ENCODE results near the gene APH1B. TPM values are rescaled to one million over a fixed set of nuclear protein-coding genes. Genes with fewer than 3 reads are reported as not detected.

APH1B gene
- total RNA-seq, 2 donors from 2014 or later = 4.8 to 6.9 TPM

DNA sequence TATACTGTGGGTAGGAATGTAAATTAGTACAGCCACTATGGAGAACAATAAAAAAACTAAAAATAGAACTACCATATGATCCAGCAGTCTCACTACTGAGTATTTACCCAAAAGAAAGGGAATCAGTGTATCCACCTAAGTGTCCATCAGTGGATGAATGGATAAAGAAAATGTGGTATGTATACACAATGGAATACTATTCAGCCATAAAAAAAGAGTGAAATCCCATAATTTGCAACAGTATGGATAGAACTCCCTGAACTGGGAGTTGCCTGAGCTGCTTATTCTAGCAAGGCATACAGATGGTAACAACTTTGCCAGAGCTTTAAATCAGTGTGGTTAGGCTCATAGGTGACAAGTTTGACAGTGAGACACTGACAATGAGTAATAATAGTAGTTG is 16.1 kb upstream of the APH1B start:
- Histone ChIP-seq H3K4me1 (no peaks in the 10 kb centered on the region), H3K4me3 (no peak overlapping the region), H3K27ac (no peak overlapping the region), H3K9me3 (no peaks in the 10 kb centered on the region), H3K27me3 (no peaks in the 10 kb centered on the region), H3K36me3 (peaks cover 24% of the 10 kb centered on the region)
- no peak for DNase-seq (ENCODE audit: low spot score)
- no peak for TF ChIP-seq CTCF (IDR thresholded peaks at IDR 0.05)

- H3K4me3 ChIP-seq = no peak overlapping the region
- peaks cover 18% of the 10 kb centered on the region for H3K36me3 ChIP-seq
- no peak for DNase-seq (ENCODE audit: low spot score)
- H3K9me3 ChIP-seq = no peaks in the 10 kb centered on the region
- TF ChIP-seq CTCF (IDR thresholded peaks at IDR 0.05) = no peak
- no peaks in the 10 kb centered on the region for H3K4me1 ChIP-seq
- no peak overlapping the region for H3K27ac ChIP-seq
- H3K27me3 ChIP-seq = no peaks in the 10 kb centered on the region
These were observed 13.9 kb upstream of the APH1B start for GRCh38 chr15:63263519-63263918.

DNA sequence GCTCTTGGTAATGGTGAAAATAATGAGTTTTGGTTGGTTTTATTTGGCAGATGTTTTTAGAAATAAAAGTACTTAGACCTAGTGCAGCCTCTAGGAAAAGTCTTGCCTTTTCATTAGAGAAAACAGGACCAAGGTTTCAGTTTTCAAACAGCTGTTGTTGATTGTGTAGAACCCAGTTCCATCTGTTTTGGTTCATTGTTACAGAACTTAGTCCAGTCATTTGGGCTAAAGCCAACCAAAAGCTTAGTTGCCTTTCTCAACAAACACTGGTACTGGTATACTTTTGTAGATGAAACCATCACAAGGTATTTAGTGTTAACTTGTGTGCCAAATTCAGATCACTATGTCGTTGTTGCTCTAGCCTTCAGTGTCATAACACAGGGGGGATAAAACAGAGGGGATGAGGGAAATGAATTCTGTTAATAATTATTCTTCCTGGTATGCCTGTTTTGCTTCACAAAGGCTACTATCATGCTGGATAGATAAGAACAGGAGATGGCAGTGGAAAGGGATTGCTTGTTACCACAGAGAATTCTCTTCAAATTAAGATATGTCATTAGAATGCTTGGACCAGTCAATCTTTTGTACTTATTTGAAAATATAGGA is 12.6 kb upstream of the APH1B start:
- peaks cover 15% of the 10 kb centered on the region for H3K36me3 ChIP-seq
- H3K9me3 ChIP-seq = no peaks in the 10 kb centered on the region
- no peak for TF ChIP-seq CTCF (IDR thresholded peaks at IDR 0.05)

DNA sequence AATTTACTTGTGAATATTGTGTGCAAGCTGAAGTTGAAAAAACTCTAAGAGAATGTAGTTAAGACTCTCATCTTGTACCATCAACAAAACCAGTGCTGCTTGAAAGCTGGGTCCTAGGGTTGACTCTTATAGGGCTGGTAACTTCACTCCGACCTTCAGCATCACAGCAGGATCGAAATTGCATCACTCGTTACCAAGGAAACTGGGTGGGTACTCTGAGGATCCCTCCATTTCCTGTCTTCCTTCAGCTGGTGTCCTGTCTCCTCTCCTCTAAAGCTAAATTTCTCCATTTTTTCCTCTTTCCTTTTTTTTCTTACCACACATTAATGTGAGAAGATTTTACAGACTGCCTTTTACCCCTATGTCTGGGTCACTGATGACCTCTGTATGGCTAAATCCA is 3.0 kb upstream of the APH1B start:
- DNase-seq (ENCODE audit: low spot score) = no peak
- TF ChIP-seq CTCF (IDR thresholded peaks at IDR 0.05) = no peak
- Histone ChIP-seq H3K9me3 (no peaks in the 10 kb centered on the region), H3K36me3 (no peaks in the 10 kb centered on the region), H3K27me3 (no peaks in the 10 kb centered on the region), H3K4me3 (no peak overlapping the region), H3K4me1 (peaks cover 0 to 9% of the 10 kb centered on the region in 2 donors), H3K27ac (no peak overlapping the region)

More for the DNA sequence above, 12.6 kb upstream of the APH1B start:
- Histone ChIP-seq H3K27ac (no peak overlapping the region), H3K4me1 (no peaks in the 10 kb centered on the region), H3K27me3 (no peaks in the 10 kb centered on the region), H3K4me3 (no peak overlapping the region)
- no peak for DNase-seq (ENCODE audit: low spot score)

GRCh38 chr15:63276342-63277037 is 915 bp upstream of the APH1B start:
- DNase-seq (ENCODE audit: low spot score) = no peak
- Histone ChIP-seq H3K9me3 (no peaks in the 10 kb centered on the region), H3K4me1 (peaks cover 0 to 9% of the 10 kb centered on the region in 2 donors), H3K36me3 (no peaks in the 10 kb centered on the region), H3K27ac (peak overlapping the region; percentile 64 to 90), H3K27me3 (no peaks in the 10 kb centered on the region), H3K4me3 (peak overlapping the region; percentile 81 to 88)
- no peak for TF ChIP-seq CTCF (IDR thresholded peaks at IDR 0.05)

Measured in right atrium auricular region (tissue), 2 donors.